ENCODE results near the gene FAM168B.

FAM168B gene

DNA sequence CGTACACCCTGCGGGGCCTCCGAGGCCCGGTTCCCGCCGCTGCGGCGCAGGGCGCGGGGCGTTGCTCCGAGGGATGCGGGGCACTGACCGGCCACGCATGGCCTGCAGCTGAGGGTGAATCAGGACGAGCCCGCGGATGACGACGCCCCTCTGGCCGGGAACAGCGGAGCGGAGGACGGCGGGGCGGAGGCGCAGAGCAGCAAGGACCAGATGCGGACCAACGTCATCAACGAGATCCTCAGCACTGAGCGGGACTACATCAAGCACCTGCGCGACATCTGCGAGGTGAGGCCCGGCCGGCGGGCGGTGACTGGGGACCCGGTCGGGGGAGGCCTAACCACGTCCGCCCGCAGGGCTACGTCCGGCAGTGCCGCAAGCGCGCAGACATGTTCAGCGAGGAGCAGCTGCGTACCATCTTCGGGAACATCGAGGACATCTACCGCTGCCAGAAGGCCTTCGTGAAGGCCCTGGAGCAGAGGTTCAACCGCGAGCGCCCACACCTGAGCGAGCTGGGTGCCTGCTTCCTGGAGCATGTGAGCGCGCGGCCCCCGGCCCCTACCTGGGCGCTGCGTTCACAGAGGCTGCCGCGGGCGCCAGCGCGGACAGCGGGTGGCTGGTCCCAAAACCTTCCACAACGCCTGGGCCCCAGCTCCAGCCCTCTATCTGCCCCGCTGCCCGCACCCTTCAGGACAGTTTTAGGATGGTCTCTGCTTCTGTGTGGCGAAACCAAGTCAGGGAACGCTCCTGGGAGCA is 53.2 kb downstream of the FAM168B start:
- DNase-seq (ENCODE audit: low read depth, low spot score): no peak

DNA sequence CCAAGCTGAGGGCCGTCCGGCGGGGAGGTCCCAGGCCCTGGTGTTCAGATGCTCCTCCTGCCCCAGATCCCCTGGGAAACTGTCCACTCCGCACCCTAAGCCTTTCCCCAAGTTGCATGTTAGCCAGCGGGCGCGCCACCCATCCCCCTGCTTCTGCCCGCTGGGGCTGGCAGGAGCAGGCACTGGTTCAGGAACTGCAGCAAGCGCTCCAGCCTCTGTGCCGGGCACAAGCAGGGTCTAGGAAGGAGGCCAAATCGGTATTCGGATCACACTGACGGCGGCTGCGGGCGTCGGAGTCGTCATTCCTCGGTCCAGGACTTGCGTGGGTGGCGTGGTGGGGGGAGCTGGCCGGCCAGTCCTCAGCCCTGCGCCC is 53.7 kb downstream of the FAM168B start:
- no peak for DNase-seq (ENCODE audit: low read depth, low spot score)

DNA sequence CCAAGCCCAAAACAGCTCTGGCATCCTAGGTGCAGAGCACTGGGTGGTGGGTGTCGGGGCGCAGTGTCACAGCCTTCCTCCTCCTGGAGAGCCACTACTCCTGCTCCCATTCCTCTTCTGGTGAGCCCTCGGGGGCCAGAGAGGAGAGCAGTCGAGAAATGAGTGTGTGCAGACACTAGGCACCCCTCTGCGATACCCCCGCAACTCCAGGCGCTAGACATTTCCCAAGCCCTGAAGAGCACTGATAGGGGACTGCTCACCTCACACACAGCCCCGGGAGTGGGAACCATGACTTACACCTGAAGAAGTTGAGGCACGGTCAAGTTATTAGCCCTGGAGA is 54.2 kb downstream of the FAM168B start:
- no peak for DNase-seq (ENCODE audit: low read depth, low spot score)

GRCh38 chr2:131038258-131039100 is 54.8 kb downstream of the FAM168B start:
- no peak for DNase-seq (ENCODE audit: low read depth, low spot score)

GRCh38 chr2:131037398-131038257 is 55.6 kb downstream of the FAM168B start:
- DNase-seq (ENCODE audit: low read depth, low spot score): no peak

- DNase-seq (ENCODE audit: low read depth, low spot score): no peak
These were observed 56.4 kb downstream of the FAM168B start for GRCh38 chr2:131036696-131037397.

DNA sequence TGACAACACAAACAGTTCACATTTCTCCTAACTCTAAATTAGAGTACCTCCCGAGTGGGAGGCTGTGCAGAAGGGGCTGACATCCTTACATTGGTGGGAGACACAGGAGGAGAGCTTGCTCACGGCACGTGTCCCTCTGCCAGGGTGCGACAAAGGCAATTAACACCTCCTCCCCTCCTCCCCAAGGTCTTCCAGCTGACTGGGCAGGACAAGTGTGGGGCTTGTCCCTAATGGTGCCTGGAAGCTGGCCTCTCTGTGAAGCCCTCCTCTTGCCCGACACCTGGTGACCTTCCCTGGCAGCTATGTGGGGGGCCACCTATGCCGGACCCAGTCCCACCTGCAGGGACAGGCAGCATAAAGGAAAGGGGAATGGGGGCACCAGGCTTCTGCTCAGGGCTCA is 57.0 kb downstream of the FAM168B start:
- DNase-seq (ENCODE audit: low read depth, low spot score): no peak

DNA sequence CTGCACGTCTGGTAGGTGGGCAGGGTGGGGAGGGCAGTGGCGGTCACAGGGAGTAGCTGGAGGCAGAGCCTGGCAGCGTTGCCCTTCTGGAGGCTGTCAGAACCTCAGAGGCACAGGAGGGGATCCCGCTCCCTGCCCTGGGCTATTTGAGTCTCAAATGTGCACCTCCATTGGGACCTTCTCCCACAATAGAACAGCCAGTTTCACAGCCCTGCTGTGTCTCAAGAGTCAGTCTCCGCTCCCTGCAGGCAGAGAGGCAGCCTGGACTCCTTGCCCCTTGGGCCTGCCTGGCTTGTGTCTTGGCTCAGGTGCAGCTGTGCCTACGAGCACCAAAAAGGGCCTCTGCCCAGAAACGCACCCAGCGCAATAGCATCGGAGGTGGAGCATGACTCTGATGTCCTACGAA is 57.4 kb downstream of the FAM168B start:
- no peak for DNase-seq (ENCODE audit: low read depth, low spot score)

- DNase-seq (ENCODE audit: low read depth, low spot score): no peak
These were observed 58.0 kb downstream of the FAM168B start for GRCh38 chr2:131035112-131035825.

GRCh38 chr2:131034122-131035051 is 58.9 kb downstream of the FAM168B start:
- DNase-seq (ENCODE audit: low read depth, low spot score): no peak

DNA sequence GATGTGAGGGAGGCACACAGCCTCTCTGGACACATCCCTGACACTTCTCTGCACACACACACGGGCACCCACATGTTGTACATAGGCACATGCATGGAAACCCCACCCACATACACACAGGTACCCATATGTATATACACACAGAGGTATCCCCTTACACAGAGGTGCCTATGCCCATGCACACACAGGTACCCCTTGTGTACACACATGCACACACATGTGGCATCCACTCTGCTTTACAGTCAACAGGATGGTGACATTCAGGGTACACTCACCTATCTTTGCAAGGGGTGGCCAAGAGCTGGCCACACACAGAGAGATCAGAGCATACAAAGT is 59.5 kb downstream of the FAM168B start:
- no peak for DNase-seq (ENCODE audit: low read depth, low spot score)

DNA sequence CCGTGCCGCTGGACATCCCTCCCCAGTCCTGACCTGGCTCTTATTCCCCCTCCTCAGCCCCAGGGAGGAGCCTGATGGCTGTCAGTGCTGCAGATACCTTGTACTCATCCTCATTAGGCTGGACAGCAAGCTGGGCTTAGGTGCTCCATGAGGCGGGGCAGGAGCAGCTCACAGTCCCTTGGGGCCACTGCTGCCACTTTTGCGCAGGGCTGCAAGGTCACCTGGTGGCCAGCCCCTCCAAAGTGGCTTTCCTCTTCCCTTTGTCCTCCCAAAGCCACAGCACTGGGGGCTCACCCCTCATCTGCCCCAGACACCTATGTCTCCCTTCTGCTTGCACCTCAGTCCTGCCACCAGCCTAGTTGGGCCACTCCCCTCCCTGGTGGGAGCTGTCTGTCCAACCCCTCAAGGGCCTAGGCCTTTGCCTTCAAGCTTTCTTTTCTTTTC is 60.8 kb downstream of the FAM168B start:
- DNase-seq (ENCODE audit: low read depth, low spot score): no peak

DNA sequence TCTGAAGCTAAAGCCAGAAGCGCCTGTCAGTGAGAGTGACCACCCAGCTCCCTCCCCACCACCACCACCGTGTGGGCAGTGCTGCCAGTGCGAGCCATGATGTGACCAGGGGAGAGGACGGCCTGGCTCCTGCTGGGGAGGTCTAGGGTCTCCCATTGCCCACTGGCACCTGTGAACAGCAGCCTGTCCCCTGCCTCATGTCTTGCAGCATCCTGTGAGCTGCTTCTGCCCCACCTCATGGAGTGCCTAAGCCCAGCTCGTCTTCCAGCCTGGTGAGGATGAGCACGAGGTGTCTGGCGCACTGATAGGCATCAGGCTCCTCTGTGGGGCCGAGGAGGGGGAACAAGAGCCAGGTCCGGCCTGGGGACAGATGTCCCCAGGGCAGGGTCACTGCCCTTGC is 61.4 kb downstream of the FAM168B start:
- no peak for DNase-seq (ENCODE audit: low read depth, low spot score)

GRCh38 chr2:131031431-131031841 is 61.8 kb downstream of the FAM168B start:
- no peak for DNase-seq (ENCODE audit: low read depth, low spot score)

DNA sequence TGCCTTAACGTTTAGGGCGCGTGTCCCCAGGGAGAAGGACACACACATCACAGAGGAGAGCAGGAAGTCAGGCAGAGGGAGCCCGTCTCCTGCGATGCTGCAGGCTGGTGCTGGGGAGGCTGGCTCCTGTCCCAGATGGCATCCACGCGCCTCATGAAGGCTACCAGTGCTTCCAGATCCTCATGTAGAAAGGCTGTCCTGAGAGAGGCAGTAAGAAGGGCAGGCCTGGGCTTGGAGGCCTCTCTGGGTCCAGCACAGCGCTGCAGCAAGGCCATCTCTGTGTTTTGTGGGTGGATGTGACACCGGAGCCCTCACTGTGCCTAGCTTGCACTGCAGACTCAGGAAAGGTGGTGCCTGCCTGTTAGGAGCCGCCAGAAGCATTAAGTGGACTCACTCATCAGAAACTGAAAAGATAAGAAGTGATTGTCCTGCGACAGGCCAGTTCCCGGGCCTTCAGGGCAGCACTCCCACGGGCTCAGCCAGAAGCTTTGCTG is 62.7 kb downstream of the FAM168B start:
- no peak for DNase-seq (ENCODE audit: low read depth, low spot score)

DNA sequence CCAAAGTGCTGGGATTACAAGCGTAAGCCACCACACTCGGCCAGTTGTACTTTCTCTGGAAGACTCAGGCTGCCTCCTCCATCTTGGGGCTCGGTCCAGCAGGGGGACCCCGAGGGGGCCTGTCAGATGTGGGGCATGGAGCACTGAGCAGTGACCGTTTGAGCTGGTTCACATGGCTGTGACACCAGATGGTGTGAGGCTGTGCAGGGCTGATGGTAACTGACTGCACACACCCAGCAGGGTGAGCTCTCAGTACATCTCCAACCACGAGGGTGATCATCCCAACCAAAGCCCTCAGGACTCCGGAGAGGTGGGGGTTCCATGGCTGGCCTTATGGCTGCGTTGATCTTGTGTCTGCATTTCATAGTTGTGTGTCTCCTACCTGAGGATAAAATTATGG is 63.4 kb downstream of the FAM168B start:
- no peak for DNase-seq (ENCODE audit: low read depth, low spot score)

DNA sequence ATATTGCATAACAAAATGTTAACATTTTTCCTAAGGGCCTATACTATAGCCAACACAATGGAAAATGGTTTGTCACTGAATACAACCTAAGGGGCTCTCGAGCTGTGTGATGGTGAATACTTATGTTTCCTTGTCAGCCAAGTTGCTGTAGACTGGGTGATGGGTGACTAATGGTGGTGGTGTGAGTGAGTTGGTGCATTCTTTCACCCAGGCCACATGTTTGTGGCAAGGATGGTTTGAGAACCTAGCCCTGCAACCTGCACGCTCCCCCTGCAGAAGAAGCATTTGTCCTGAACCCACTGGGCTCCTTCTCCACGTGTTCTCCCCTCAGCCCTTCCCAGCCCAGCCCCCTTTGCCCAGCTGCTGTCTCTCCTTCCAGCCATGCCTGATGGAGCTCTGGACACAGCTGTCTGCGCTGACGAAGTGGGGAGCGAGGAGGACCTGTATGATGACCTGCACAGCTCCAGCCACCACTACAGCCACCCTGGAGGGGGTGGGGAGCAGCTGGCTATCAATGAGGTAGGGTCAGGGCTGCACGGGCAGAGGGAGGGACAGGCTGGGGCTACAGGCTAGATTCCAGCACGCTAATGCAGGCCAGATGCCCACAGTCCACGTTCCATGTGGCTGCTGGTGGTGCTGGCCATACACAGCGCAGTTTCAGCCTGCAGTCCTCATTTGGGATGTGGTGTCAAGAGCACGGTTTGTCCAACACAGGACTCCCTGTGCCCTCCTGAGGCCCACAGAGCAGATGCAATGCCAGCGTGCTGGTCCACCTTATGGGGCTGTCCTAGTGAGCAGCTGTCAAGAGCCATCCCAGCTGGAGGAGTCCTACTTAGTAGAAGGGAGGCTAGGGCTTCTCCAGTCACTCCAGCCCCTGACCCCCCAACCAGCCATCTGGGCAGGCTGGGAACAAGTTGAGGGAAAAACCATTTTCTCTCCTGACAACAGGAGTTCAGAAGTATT is 65.4 kb downstream of the FAM168B start:
- no peak for DNase-seq (ENCODE audit: low read depth, low spot score)

DNA sequence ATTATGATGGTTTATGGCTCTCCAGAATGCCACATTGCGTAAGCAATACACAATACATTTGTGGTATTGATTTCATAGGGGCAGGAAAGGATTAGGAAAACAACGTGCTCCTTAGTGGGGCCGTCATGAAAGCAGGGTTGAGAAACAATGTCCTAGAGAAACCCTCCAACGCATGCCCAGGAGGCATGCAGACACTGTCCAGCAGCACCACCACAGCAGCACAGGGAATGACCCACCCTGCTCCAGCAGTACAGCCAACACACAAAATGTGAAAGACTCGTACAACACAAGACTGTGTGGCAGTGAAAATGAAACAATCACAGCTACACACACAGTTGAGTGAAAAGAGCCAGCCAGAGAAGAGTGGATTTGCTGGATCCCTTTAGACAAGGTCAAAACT is 66.3 kb downstream of the FAM168B start:
- no peak for DNase-seq (ENCODE audit: low read depth, low spot score)

DNA sequence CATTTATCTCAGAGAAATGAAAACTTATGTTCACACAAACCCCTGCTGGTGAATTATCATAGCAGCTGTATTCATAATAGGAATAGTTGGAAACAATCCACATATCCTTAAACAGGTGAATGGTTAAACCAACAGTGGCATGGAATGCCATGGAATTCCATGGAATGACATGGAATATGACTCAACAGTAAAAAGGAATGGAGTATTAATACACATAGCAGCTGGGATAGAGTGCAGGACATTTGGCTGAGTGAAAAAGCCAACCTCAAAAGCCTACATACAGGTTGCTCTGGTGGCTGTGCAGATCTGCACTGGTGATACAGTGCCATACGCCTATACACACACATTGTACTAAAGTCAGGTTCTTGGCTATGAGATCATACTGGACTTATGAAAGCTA is 69.5 kb downstream of the FAM168B start:
- DNase-seq (ENCODE audit: low read depth, low spot score): no peak
